HCT116 (cell line): ENCODE data around the gene RET. TPM values are rescaled to one million over a fixed set of nuclear protein-coding genes. Genes with fewer than 3 reads are reported as not detected.

Source experiments
- ATAC-seq: fragments of 200-7000 bp; cut with Tn5 transposase; 2 replicates; pipeline ENCODE4 v1.9.1; 2020; ENCODE audit warnings: mild to moderate bottlenecking, moderate library complexity
- BruUV-seq: library from RNA; stranded (reverse); fragments of 400-500 nt; replicated peaks from 2 replicates; lab custom pipeline; 2021; lab: Mats Ljungman, UMichigan
- CTCF ChIA-PET: fragments of 300-600 bp; sonication (Branson Sonifier 250); formaldehyde crosslinking; loops from one replicate; lab custom pipeline; 2021; ENCODE audit warnings: antibody characterized with exemption; lab: Charles Lee
- POLR2A ChIA-PET: fragments of 300-600, 350-600 bp; sonication (Branson Sonifier 250); formaldehyde crosslinking; loops from one replicate; lab custom pipeline; 2021; ENCODE audit warnings: antibody characterized with exemption; lab: Charles Lee
- RAD21 ChIA-PET, 2 experiments: fragments of 300-600 bp; sonication (Branson Sonifier 250); formaldehyde crosslinking; loops; one replicate each; lab custom pipeline; 2023; ENCODE audit warnings: low total read pairs in 2 of 2; ENCODE audit not compliant: uncharacterized antibody in 2 of 2, unreplicated experiment in 2 of 2, low non-redundant PET in 1 of 2; lab: Charles Lee
- DNase-seq: peaks from one replicate; pipeline ENCODE4 v3.0.0-alpha.2; 2010; ENCODE audit warnings: low read depth, low spot score
- H2AFZ ChIP-seq: fragments of 200-600 bp; shearing (Covaris generic), sonication (generic); 2 replicates; pipeline ENCODE4 v1.6.1; 2017; ENCODE audit warnings: low read depth, mixed run types, mixed read lengths, antibody characterized with exemption, low read length; ENCODE audit not compliant: poor library complexity, severe bottlenecking
- H3K27ac ChIP-seq: 2 replicates; pipeline ENCODE4 v1.5.1; 2012; ENCODE audit warnings: low read depth, low read length
- H3K27me3 ChIP-seq: fragments of 200-600 bp; sonication (generic); 2 replicates; pipeline ENCODE4 v1.6.1; 2016; ENCODE audit warnings: mixed run types, low read length, mixed read lengths; ENCODE audit not compliant: insufficient read depth
- H3K36me3 ChIP-seq, 2 experiments: fragments of 200-500 bp in 1 of 2; fragments of 200-600 bp in 1 of 2; sonication (Bioruptor generic) in 1 of 2; sonication (generic) in 1 of 2; 2 replicates each; pipeline versions ENCODE4 v1.5.1 to v1.6.1; 2014 to 2016; ENCODE audit warnings: low read length in 2 of 2, inconsistent platforms in 1 of 2, mixed read lengths in 1 of 2, mixed run types in 1 of 2; ENCODE audit not compliant: insufficient read depth in 2 of 2, control insufficient read depth in 1 of 2
- H3K4me1 ChIP-seq, 2 experiments: fragments of 200-600 bp in 1 of 2; sonication (generic) in 1 of 2; 2 replicates each; pipeline versions ENCODE4 v1.5.1 to v1.6.1; 2012 to 2017; ENCODE audit warnings: low read length in 2 of 2, inconsistent platforms in 1 of 2, mild to moderate bottlenecking in 1 of 2, mixed read lengths in 1 of 2, mixed run types in 1 of 2, moderate library complexity in 1 of 2; ENCODE audit not compliant: insufficient read depth in 2 of 2, control insufficient read depth in 1 of 2
- H3K4me2 ChIP-seq: fragments of 200-600 bp; sonication (generic); 2 replicates; pipeline ENCODE4 v1.6.1; 2017; ENCODE audit warnings: mixed run types, low read length, mixed read lengths
- H3K4me3 ChIP-seq, 2 experiments: fragments of 200-600 bp in 1 of 2; sonication (generic) in 1 of 2; replicated peaks in 1 of 2; 2 replicates each; pipeline ENCODE4 v1.5.1; 2011 to 2016; ENCODE audit warnings: low read length in 2 of 2, control low read depth in 1 of 2, low read depth in 1 of 2, mild to moderate bottlenecking in 1 of 2, mixed read lengths in 1 of 2, mixed run types in 1 of 2
- H3K79me2 ChIP-seq: fragments of 200-600 bp; sonication (generic); 2 replicates; pipeline ENCODE4 v1.6.1; 2017; ENCODE audit warnings: mild to moderate bottlenecking, mixed run types, low read length, moderate library complexity, mixed read lengths; ENCODE audit not compliant: insufficient read depth
- H3K9ac ChIP-seq: fragments of 200-600 bp; sonication (generic); 2 replicates; pipeline ENCODE4 v1.6.1; 2016; ENCODE audit warnings: low read length, mixed read lengths
- H3K9me2 ChIP-seq: fragments of 200-600 bp; sonication (generic), shearing (Covaris generic); 2 replicates; pipeline ENCODE4 v1.6.1; 2017; ENCODE audit warnings: mixed run types, mild to moderate bottlenecking, moderate library complexity; ENCODE audit not compliant: insufficient read depth
- H3K9me3 ChIP-seq, 2 experiments: fragments of 200-500 bp in 1 of 2; fragments of 200-600 bp in 1 of 2; sonication (Bioruptor generic) in 1 of 2; sonication (generic) in 1 of 2; 2 replicates each; pipeline ENCODE4 v1.6.1; 2014 to 2017; ENCODE audit warnings: low read length in 2 of 2, mixed read lengths in 2 of 2, inconsistent platforms in 1 of 2, low read depth in 1 of 2, mild to moderate bottlenecking in 1 of 2, mixed run types in 1 of 2, moderate library complexity in 1 of 2; ENCODE audit not compliant: control insufficient read depth in 1 of 2, insufficient read depth in 1 of 2
- H4K20me1 ChIP-seq: fragments of 200-600 bp; sonication (generic), shearing (Covaris generic); 2 replicates; pipeline ENCODE4 v1.6.1; 2017; ENCODE audit warnings: mixed run types, mild to moderate bottlenecking, moderate library complexity; ENCODE audit not compliant: insufficient read depth
- FOSL1 ChIP-seq: IDR thresholded peaks from 2 replicates; pipeline ENCODE4 v1.6.1; 2012; ENCODE audit warnings: low read depth
- MAX ChIP-seq: IDR thresholded peaks from 2 replicates; pipeline ENCODE4 v1.6.1; 2012
- POLR2AphosphoS5 ChIP-seq: IDR thresholded peaks from 2 replicates; pipeline ENCODE4 v1.6.1; 2011; ENCODE audit warnings: mild to moderate bottlenecking, low read depth, low read length, moderate library complexity
- SIN3A ChIP-seq: IDR thresholded peaks from 2 replicates; pipeline ENCODE4 v1.6.1; 2012; ENCODE audit warnings: low read depth
- ZFX ChIP-seq: fragments of 450-650 bp; IDR thresholded peaks from 2 replicates; pipeline ENCODE4 v1.6.1; 2017
- ZNF274 ChIP-seq: fragments of 200-500 bp; sonication (Bioruptor generic); IDR thresholded peaks from 2 replicates; pipeline ENCODE4 v1.6.1; 2014; ENCODE audit warnings: mild to moderate bottlenecking, low read depth, low read length, inconsistent platforms
- intact Hi-C: fragments of 100-400 bp; cut with micrococcal nuclease; formaldehyde crosslinking; loops from 2 replicates; pipeline ENCODE4 v1.10.0; 2022
- total RNA-seq: library from RNA; stranded (reverse); gene quantifications from one replicate; pipeline ENCODE4 v1.2.1, GENCODE V29; 2021; ENCODE audit not compliant: unreplicated experiment
- TF ChIP-seq, protein P1 (sequence below): IDR thresholded peaks from 2 replicates; pipeline ENCODE4 v1.6.1; 2011; ENCODE audit warnings: mild to moderate bottlenecking, low read length, moderate library complexity; ENCODE audit not compliant: insufficient replicate concordance; ENCODE audit errors: extremely low read depth

The RET gene
- total RNA-seq, 1 experiment from 2014 or later: 5.9 TPM

DNA sequence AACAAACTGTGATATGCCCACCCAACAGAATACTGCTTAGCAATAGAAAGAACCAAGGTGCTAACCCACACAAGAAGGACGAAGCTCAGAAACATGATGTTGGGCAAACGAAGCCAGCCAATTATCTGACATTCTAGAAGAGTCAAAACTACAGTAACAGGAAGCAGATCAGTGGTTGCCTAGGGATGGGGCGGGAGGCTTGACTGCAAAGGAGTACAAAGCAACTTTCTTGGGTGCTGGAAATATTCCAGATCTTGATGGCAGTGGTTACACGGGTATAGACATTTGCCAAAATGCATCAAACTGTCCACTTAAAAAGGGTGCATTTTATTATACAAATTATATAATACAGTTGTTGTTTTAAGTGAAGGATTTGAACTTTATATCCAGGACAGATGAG is 41.1 kb upstream of the RET start:
- Histone ChIP-seq H3K27ac (no peak overlapping the region), H3K9me2 (no peaks in the 10 kb centered on the region), H4K20me1 (no peaks in the 10 kb centered on the region), H3K9me3 (peaks cover 7 to 13% of the 10 kb centered on the region in 2 experiments; a peak in 2 of 4 replicates), H3K79me2 (no peaks in the 10 kb centered on the region), H3K4me3 (no peak overlapping the region), H3K27me3 (no peaks in the 10 kb centered on the region), H3K4me1 (no peaks in the 10 kb centered on the region), H3K4me2 (no peak overlapping the region), H3K9ac (no peak overlapping the region), H3K36me3 (no peaks in the 10 kb centered on the region), H2AFZ (no peak overlapping the region)
- ATAC-seq: no peak
- no peak for TF ChIP-seq ZNF274
- TF ChIP-seq ZFX: no peak
- intact Hi-C loops: no loop called here
- no TSS peak for BruUV-seq
- ChIA-PET CTCF (no interaction called here), POLR2A (no interaction called here), RAD21 (no interaction called here)
- DNase-seq: no peak

DNA sequence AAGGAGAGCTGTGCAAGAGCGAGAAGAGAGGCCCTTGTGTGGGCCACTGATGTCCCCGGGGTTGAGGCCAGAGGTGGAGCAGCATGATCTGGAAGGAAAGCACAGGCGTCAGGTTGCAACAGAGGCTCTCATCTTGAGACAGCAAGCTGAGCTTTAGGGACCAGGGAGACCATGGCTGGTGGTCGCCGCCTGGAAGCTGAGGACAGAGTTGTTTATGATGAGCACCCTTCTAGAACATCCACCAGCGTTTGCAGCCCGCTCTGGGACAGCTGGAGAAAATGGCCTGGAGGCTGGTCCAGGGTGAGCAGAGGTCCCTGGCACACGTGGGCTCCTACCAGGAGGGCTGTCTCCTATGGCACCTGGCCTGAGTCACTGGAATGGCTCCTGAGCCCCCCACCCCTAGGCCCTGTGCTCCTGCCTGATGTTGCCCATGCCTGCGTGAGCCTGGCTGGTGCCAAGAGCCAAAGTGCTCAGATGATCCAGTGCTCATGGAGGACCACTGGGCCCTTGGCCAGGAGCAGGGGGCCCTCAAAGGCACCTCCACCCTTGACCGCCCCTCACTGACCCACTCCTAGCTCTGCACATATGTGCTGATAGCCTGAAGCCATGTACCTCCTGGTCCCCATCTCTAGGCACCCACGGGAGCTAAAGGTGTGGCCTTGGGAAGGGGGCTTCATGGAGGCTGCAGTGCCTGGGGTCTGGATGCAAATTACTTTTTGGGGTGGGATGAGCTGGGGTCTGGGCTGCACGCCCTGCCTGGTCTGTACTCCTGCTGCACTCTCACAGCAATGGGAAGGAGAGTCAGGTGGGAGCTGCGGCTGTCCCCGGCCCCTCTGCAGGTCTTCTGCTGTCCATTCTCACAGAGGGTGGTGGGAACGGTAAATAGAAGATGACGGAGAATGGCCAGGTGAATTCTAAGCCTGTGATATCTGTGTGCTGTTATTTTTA is 40.1 kb upstream of the RET start:
- TF ChIP-seq POLR2AphosphoS5 (no peak), FOSL1 (no peak), SIN3A (no peak), MAX (no peak)
- TF ChIP-seq, protein P1, sequence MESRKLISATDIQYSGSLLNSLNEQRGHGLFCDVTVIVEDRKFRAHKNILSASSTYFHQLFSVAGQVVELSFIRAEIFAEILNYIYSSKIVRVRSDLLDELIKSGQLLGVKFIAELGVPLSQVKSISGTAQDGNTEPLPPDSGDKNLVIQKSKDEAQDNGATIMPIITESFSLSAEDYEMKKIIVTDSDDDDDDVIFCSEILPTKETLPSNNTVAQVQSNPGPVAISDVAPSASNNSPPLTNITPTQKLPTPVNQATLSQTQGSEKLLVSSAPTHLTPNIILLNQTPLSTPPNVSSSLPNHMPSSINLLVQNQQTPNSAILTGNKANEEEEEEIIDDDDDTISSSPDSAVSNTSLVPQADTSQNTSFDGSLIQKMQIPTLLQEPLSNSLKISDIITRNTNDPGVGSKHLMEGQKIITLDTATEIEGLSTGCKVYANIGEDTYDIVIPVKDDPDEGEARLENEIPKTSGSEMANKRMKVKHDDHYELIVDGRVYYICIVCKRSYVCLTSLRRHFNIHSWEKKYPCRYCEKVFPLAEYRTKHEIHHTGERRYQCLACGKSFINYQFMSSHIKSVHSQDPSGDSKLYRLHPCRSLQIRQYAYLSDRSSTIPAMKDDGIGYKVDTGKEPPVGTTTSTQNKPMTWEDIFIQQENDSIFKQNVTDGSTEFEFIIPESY: no peak
- intact Hi-C loops: no loop called here
- no peak overlapping the region for H3K27ac ChIP-seq
- DNase-seq: no peak
- no peaks in the 10 kb centered on the region for H3K27me3 ChIP-seq
- BruUV-seq: no TSS peak
- H2AFZ ChIP-seq: no peak overlapping the region
- no peaks in the 10 kb centered on the region for H3K36me3 ChIP-seq
- H3K79me2 ChIP-seq: no peaks in the 10 kb centered on the region
- no peaks in the 10 kb centered on the region for H4K20me1 ChIP-seq
- H3K4me1 ChIP-seq: no peaks in the 10 kb centered on the region
- ChIA-PET POLR2A (no interaction called here), RAD21 (no interaction called here), CTCF (no interaction called here)
- H3K9me2 ChIP-seq: no peaks in the 10 kb centered on the region
- H3K9ac ChIP-seq: no peak overlapping the region
- no peak for ATAC-seq
- H3K4me2 ChIP-seq: no peak overlapping the region
- H3K9me3 ChIP-seq: peaks cover 7 to 13% of the 10 kb centered on the region in 2 experiments; a peak in 2 of 4 replicates
- H3K4me3 ChIP-seq: no peak overlapping the region
